ENCODE measurements around the gene RHEB.

DNA sequence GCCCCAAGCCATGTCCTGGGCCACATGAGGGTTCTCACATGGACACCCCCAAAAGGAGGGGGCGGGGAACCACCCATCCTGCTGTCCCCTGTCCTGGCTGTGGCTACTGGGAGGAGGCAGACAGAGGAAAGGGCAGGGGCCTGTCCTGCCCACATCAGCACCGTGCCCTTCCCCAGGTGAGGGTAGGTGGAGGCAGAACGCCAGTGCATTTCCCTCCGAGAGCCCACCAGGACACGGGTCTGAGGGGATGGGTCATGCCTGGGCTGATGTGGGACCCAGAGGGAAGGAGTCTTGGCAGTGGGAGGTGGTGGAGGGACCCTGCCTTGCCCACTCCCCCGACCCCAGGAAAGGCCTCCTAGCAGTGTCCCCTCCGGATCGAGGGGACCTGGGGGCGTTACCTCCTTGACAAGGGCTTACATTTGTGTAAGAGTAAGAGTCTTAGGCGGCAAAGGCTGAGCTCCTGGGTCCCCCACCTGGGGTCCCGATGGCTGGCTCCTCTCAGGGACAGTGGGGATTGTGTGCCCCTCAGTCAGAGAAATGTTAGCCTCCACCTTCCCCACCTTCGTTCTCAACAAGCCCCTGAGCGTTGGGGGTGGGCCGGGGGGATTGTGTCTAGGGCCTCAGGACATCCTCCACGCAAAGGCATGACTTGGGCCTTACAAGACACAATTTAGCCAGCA is 85.8 kb downstream of the RHEB start:
- no peak for TF ChIP-seq EZH2phosphoT487 (IDR thresholded peaks at IDR 0.05; ENCODE audit: low read depth, severe bottlenecking, unreplicated experiment)
- no peak for TF ChIP-seq CTCF (IDR thresholded peaks at IDR 0.05; ENCODE audit: poor library complexity)
- TF ChIP-seq EZH2 (IDR thresholded peaks at IDR 0.05; ENCODE audit: borderline replicate concordance), result no peak

Data from hepatocyte (in vitro differentiated cells).